ENCODE results near the gene SNAP23. TPM values are rescaled to one million over a fixed set of nuclear protein-coding genes. Genes with fewer than 3 reads are reported as not detected.

The SNAP23 gene
- total RNA-seq, 1 donor from 2014 or later, result 84.5 TPM

DNA sequence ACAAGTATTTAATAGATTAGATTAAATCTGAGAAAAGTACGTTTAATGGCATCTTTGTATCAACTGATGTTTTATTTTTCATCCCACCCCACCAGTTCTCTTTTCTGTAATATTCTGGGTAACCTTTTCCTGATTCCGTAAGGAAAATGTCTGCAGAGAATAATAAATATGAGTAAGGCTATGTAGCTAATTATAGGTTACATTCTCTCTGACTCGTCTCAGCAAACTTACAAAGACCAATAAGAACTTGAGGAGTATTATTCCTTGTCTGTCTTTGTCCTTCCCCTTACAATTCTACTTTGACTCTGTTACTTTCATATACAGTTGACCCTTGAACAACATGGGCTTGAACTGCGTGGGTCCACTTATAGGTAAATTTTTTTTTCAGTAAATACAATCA lies 12.1 kb downstream of the SNAP23 start:
- H3K4me3 Mint-ChIP-seq, result no peak overlapping the region
- no peaks in the 10 kb centered on the region for H3K27me3 Mint-ChIP-seq
- peaks cover 14% of the 10 kb centered on the region for H3K36me3 Mint-ChIP-seq (ENCODE audit: low read depth)
- intact Hi-C loops (cut with micrococcal nuclease), result no loop called here
- no peaks in the 10 kb centered on the region for H3K9me3 Mint-ChIP-seq
- DNase-seq, result no peak
- no peak overlapping the region for H3K27ac Mint-ChIP-seq
- peaks cover 5% of the 10 kb centered on the region for H3K4me1 Mint-ChIP-seq

DNA sequence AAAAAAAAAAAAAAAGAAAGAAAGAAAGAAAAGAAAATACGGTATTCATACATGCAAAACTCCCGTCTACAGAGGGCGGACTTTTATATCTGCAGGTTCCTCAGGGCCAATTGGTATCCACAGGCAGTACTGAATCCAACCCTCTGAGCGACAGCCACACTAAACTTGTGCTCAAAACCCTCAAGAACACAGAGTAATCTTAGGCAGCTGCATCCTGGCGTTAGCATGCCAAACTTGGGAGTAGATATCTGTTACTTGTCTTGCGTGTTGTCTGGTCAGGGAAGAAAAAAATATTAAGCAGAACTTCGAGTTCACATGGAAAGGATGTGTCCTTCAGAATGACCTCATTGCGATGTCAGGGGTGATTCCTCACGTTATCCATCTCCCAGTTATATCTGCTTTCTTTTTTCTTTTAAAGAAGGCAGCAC lies 12.8 kb downstream of the SNAP23 start:
- no peak for DNase-seq
- Mint-ChIP-seq H3K27ac (no peak overlapping the region), H3K4me3 (no peak overlapping the region), H3K9me3 (no peaks in the 10 kb centered on the region), H3K27me3 (no peaks in the 10 kb centered on the region), H3K36me3 (ENCODE audit: low read depth) (peaks cover 17% of the 10 kb centered on the region), H3K4me1 (peaks cover 5% of the 10 kb centered on the region)
- intact Hi-C loops (cut with micrococcal nuclease), result no loop called here

GRCh38 chr15:42510258-42511006 lies 15.0 kb downstream of the SNAP23 start:
- peaks cover 27% of the 10 kb centered on the region for H3K36me3 Mint-ChIP-seq (ENCODE audit: low read depth)
- no peaks in the 10 kb centered on the region for H3K9me3 Mint-ChIP-seq
- no peak overlapping the region for H3K27ac Mint-ChIP-seq
- H3K4me3 Mint-ChIP-seq, result no peak overlapping the region
- H3K27me3 Mint-ChIP-seq, result no peaks in the 10 kb centered on the region
- DNase-seq, result no peak
- intact Hi-C loops (cut with micrococcal nuclease), result no loop called here
- H3K4me1 Mint-ChIP-seq, result peaks cover 3% of the 10 kb centered on the region

DNA sequence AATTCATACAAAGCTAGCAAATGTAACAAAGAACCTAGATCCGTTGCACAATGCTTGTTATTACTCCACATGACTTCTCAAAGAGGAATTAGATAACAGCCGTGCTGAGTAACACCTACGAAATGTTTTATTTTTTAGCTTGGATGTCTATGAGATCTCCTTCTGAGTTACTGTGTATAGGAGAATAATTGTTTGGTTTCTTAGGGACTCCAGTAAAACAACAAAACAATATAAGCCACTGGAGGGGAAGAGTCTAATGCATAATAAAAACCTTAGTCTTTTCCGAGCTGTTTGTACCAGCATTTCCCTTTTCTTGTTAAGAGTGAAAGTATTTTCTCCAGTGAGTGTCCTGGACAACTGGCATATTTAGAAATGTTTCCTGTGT lies 15.6 kb downstream of the SNAP23 start:
- no peak overlapping the region for H3K27ac Mint-ChIP-seq
- intact Hi-C loops (cut with micrococcal nuclease), result no loop called here
- H3K4me1 Mint-ChIP-seq, result peaks cover 3% of the 10 kb centered on the region
- H3K36me3 Mint-ChIP-seq (ENCODE audit: low read depth), result peaks cover 31% of the 10 kb centered on the region
- no peaks in the 10 kb centered on the region for H3K9me3 Mint-ChIP-seq
- H3K4me3 Mint-ChIP-seq, result no peak overlapping the region
- no peaks in the 10 kb centered on the region for H3K27me3 Mint-ChIP-seq
- no peak for DNase-seq

DNA sequence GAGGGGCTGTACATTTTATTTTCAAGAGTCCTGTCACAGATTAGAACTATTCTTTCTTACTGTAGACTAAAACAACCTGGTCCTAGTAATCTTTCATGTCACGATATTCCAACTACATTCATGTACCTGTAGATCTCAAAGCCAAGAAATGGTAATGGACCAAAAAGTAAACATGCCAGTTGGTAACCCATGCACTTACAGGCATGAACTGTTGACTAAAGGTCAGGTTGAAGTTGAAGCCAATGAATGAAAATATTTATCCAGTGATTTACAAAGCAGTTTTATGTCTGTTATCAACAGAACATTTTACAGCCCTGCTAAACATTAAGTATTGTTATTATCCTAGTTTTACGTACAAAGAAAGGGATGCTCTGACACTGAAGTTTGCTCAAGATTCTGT lies 27.9 kb downstream of the SNAP23 start:
- Mint-ChIP-seq H3K4me1 (peaks cover 2% of the 10 kb centered on the region), H3K27me3 (no peaks in the 10 kb centered on the region), H3K4me3 (no peak overlapping the region), H3K27ac (no peak overlapping the region), H3K36me3 (ENCODE audit: low read depth) (peaks cover 17% of the 10 kb centered on the region), H3K9me3 (no peaks in the 10 kb centered on the region)
- no peak for DNase-seq
- intact Hi-C loops (cut with micrococcal nuclease), result no loop called here

DNA sequence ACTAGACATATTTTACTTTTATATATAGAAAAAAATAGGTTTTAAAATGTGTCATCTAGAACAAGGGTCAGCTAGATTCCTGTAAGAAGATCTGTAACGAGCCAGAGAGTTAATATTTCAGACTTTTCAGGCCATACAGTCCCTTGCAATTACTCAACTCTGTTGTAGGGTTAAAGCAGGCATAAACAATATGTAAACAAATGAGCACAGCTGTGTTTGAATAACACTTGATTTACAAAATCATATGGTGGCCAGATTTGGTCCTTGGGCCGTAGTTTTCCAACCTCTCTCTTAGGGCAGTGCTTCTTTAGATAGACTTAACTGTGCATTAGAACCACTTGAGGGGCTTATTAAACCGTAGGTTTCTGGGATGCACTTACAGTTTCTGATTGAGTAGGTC lies 33.5 kb downstream of the SNAP23 start:
- Mint-ChIP-seq H3K9me3 (no peaks in the 10 kb centered on the region), H3K4me1 (no peaks in the 10 kb centered on the region), H3K27ac (no peak overlapping the region), H3K27me3 (no peaks in the 10 kb centered on the region), H3K4me3 (no peak overlapping the region), H3K36me3 (ENCODE audit: low read depth) (peaks cover 29% of the 10 kb centered on the region)
- intact Hi-C loops (cut with micrococcal nuclease), result no loop called here
- no peak for DNase-seq

DNA sequence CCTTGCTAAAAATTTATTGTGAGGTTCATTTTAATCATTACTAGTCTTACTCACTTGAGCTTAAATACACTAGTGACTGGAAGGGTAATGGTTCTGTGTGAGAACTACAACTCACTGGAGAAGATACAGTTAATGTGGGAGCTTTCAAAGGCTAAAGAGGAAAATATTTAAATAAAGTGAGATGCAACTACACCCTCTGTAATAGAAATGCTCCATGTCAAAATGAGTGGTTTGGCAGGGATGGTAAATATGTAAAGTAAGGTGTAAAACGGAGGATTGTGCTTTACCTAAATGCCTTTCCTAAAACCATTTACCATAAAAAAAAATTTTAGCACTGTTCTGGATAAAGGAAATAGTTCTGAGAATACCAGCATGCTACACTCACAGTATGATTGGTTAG lies 37.8 kb downstream of the SNAP23 start:
- no peaks in the 10 kb centered on the region for H3K27me3 Mint-ChIP-seq
- DNase-seq, result no peak
- intact Hi-C loops (cut with micrococcal nuclease), result no loop called here
- peaks cover 44% of the 10 kb centered on the region for H3K36me3 Mint-ChIP-seq (ENCODE audit: low read depth)
- no peak overlapping the region for H3K27ac Mint-ChIP-seq
- H3K9me3 Mint-ChIP-seq, result no peaks in the 10 kb centered on the region
- H3K4me1 Mint-ChIP-seq, result peaks cover 2% of the 10 kb centered on the region
- H3K4me3 Mint-ChIP-seq, result no peak overlapping the region

DNA sequence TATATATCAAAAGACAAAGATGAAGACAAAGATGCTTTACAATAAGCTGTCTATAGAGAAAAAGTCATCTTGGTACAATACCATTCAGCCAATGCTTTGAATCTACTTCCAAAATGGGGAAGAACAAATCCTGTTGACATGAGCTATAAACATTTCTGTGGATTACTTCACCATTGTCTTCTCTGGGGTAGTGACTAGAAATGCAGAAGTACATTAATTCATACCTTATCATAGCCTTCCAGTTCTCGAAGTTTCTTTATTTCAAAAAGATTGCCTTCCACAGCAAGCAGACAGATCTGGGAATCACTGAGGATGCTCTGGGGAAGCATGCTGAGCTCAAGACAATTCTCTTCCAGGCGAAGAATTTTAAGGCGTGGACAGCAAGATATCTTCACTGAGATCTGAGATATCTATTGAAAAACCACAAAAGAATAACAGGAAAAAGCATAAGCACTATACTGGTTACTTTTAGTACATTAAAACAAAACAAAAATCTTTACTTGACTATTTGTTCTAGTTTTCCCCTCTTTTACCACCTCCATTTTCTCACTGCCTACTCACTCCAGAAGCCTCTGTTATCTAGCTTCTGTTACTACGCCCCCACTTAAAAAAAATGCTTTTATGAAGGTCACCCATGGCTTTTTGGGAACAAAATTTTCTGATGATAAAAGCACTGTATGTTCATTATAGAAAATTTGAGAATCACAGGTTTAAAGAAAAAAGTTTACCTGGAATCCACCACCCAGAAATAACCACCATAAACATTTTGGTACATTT lies 49.6 kb downstream of the SNAP23 start:
- intact Hi-C loops (cut with micrococcal nuclease), result loop anchor here (5.0 kb wide), 1 partner anchor 573 kb away; the partner anchor contains the start of gene EHD4
- Mint-ChIP-seq H3K4me3 (peak overlapping the region; percentile 25), H3K27me3 (no peaks in the 10 kb centered on the region), H3K9me3 (no peaks in the 10 kb centered on the region), H3K4me1 (peaks cover 32% of the 10 kb centered on the region), H3K27ac (peak overlapping the region; percentile 39), H3K36me3 (ENCODE audit: low read depth) (peaks cover 36% of the 10 kb centered on the region)
- DNase-seq, result no peak

- peak overlapping the region; percentile 95 for H3K27ac Mint-ChIP-seq
- no peaks in the 10 kb centered on the region for H3K27me3 Mint-ChIP-seq
- intact Hi-C loops (cut with micrococcal nuclease), result loop anchor here (1.0 to 5.0 kb wide), 3 partner anchors 27 to 576 kb away; partner anchors contain the start of genes EHD4 and STARD9
- H3K36me3 Mint-ChIP-seq (ENCODE audit: low read depth), result peaks cover 28% of the 10 kb centered on the region
- H3K4me3 Mint-ChIP-seq, result peak overlapping the region; percentile 96
- peaks cover 44% of the 10 kb centered on the region for H3K4me1 Mint-ChIP-seq
- DNase-seq, result no peak
- H3K9me3 Mint-ChIP-seq, result no peaks in the 10 kb centered on the region
These were observed 52.4 kb downstream of the SNAP23 start for GRCh38 chr15:42547918-42548248.

GRCh38 chr15:42548249-42549031 lies 53.0 kb downstream of the SNAP23 start, which contains the start of the genes HAUS2 and LRRC57:
Gene HAUS2, plus strand, starts transcription at chr15:42548838. Its CDS starts 35 bp downstream, at chr15:42548873.
Gene LRRC57, minus strand, starts transcription at chr15:42548793. Its CDS starts 359 bp downstream, at chr15:42548434.
- H3K27ac Mint-ChIP-seq, result peak within 1 kb of the TSS; percentile 95
- intact Hi-C loops (cut with micrococcal nuclease), result loop anchor here (1.0 to 5.0 kb wide), 4 partner anchors 27 to 576 kb away; partner anchors contain the start of genes EHD4, STARD9 and ZNF106
- H3K9me3 Mint-ChIP-seq, result no peaks in the 10 kb centered on the region
- H3K4me1 Mint-ChIP-seq, result peaks cover 45% of the 10 kb centered on the region
- peak; percentile 97 for DNase-seq
- peaks cover 28% of the 10 kb centered on the region for H3K36me3 Mint-ChIP-seq (ENCODE audit: low read depth)
- H3K27me3 Mint-ChIP-seq, result no peaks in the 10 kb centered on the region
- peak within 1 kb of the TSS; percentile 96 for H3K4me3 Mint-ChIP-seq

- peaks cover 23% of the 10 kb centered on the region for H3K36me3 Mint-ChIP-seq (ENCODE audit: low read depth)
- DNase-seq, result no peak
These were observed 53.6 kb downstream of the SNAP23 start for GRCh38 chr15:42549032-42549491.

GRCh38 chr15:42549741-42550392 lies 54.4 kb downstream of the SNAP23 start:
- Mint-ChIP-seq H3K27me3 (no peaks in the 10 kb centered on the region), H3K4me3 (peak overlapping the region; percentile 96), H3K27ac (peak overlapping the region; percentile 13), H3K4me1 (peaks cover 50% of the 10 kb centered on the region), H3K36me3 (ENCODE audit: low read depth) (peaks cover 25% of the 10 kb centered on the region), H3K9me3 (no peaks in the 10 kb centered on the region)
- DNase-seq, result no peak
- intact Hi-C loops (cut with micrococcal nuclease), result loop anchor here (1.0 to 5.0 kb wide), 2 partner anchors 59 to 578 kb away; partner anchors contain the start of genes EHD4 and ZNF106

More at GRCh38 chr15:42549032-42549491, 53.6 kb downstream of the SNAP23 start:
- Mint-ChIP-seq H3K27ac (peak overlapping the region; percentile 95), H3K27me3 (no peaks in the 10 kb centered on the region), H3K4me1 (peaks cover 50% of the 10 kb centered on the region), H3K9me3 (no peaks in the 10 kb centered on the region), H3K4me3 (peak overlapping the region; percentile 96)
- intact Hi-C loops (cut with micrococcal nuclease), result loop anchor here (1.0 to 5.0 kb wide), 2 partner anchors 58 to 577 kb away; partner anchors contain the start of genes EHD4 and ZNF106

DNA sequence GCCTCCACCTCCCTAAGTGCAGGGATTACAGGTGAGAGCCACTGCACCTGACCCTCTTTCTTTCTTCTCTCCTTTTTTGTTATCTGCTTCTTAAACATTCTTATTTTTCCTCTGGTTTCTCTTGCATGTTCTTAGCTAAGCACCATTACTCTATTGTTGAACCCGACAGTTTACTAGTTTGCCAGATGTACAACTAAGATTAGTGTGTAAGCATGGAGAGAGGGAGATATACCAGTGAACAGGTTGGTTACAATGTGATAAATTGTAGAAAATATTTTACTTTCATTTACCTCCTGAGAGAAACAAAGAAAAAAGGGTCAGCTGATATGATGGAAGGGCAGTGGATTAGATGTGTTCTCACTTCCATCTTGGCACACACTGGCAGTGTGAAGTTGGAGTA lies 58.1 kb downstream of the SNAP23 start:
- Mint-ChIP-seq H3K4me1 (peaks cover 26% of the 10 kb centered on the region), H3K4me3 (no peak overlapping the region), H3K27ac (no peak overlapping the region), H3K36me3 (ENCODE audit: low read depth) (peaks cover 18% of the 10 kb centered on the region), H3K9me3 (no peaks in the 10 kb centered on the region), H3K27me3 (no peaks in the 10 kb centered on the region)
- DNase-seq, result no peak
- intact Hi-C loops (cut with micrococcal nuclease), result no loop called here
